Measurements from ENCODE around the gene LMTK3. TPM values are rescaled to one million over a fixed set of nuclear protein-coding genes. Genes with fewer than 3 reads are reported as not detected.

Gene LMTK3
- total RNA-seq, 2 donors from 2014 or later = 1.7 to 3.1 TPM

GRCh38 chr19:48533770-48534169, 22.1 kb upstream of the LMTK3 start:
- Histone ChIP-seq H3K27ac (no peak overlapping the region), H3K27me3 (peaks cover 26% of the 10 kb centered on the region), H3K4me1 (no peaks in the 10 kb centered on the region), H3K9me3 (no peaks in the 10 kb centered on the region), H3K9ac (ENCODE audit: low read depth in 2 of 2, low read length in 2 of 2) (no peak overlapping the region), H3K4me3 (no peak overlapping the region), H3K36me3 (no peaks in the 10 kb centered on the region)
- intact Hi-C loops (cut with DNase I) = no loop called here
- no peak for DNase-seq
- TF ChIP-seq CTCF (IDR thresholded peaks at IDR 0.05) = no peak

- Histone ChIP-seq H3K9me3 (no peaks in the 10 kb centered on the region), H3K27ac (no peak overlapping the region), H3K9ac (ENCODE audit: low read depth in 2 of 2, low read length in 2 of 2) (no peak overlapping the region), H3K4me1 (no peaks in the 10 kb centered on the region), H3K4me3 (no peak overlapping the region), H3K36me3 (no peaks in the 10 kb centered on the region), H3K27me3 (peaks cover 16% of the 10 kb centered on the region)
- DNase-seq = no peak
- no peak for TF ChIP-seq CTCF (IDR thresholded peaks at IDR 0.05)
- intact Hi-C loops (cut with DNase I) = no loop called here
Observed at GRCh38 chr19:48530770-48531169, 19.1 kb upstream of the LMTK3 start.

- Histone ChIP-seq H3K4me1 (no peaks in the 10 kb centered on the region), H3K9ac (ENCODE audit: low read depth in 2 of 2, low read length in 2 of 2) (no peak overlapping the region), H3K9me3 (no peaks in the 10 kb centered on the region), H3K36me3 (no peaks in the 10 kb centered on the region), H3K27ac (no peak overlapping the region), H3K27me3 (peaks cover 14% of the 10 kb centered on the region), H3K4me3 (no peak overlapping the region)
- DNase-seq = no peak
- intact Hi-C loops (cut with DNase I) = no loop called here
- TF ChIP-seq CTCF (IDR thresholded peaks at IDR 0.05) = no peak
Observed at GRCh38 chr19:48530066-48530720, 18.6 kb upstream of the LMTK3 start.

- H3K4me3 ChIP-seq = no peak overlapping the region
- no peak for DNase-seq
- H3K36me3 ChIP-seq = no peaks in the 10 kb centered on the region
- TF ChIP-seq CTCF (IDR thresholded peaks at IDR 0.05) = no peak
- intact Hi-C loops (cut with DNase I) = no loop called here
- H3K27ac ChIP-seq = no peak overlapping the region
- peaks cover 14% of the 10 kb centered on the region for H3K27me3 ChIP-seq
- H3K9me3 ChIP-seq = no peaks in the 10 kb centered on the region
- no peaks in the 10 kb centered on the region for H3K4me1 ChIP-seq
- no peak overlapping the region for H3K9ac ChIP-seq (ENCODE audit: low read depth in 2 of 2, low read length in 2 of 2)
Observed at GRCh38 chr19:48529156-48529555, 17.5 kb upstream of the LMTK3 start.

GRCh38 chr19:48524732-48525131, 13.1 kb upstream of the LMTK3 start:
- Histone ChIP-seq H3K27me3 (no peaks in the 10 kb centered on the region), H3K27ac (no peak overlapping the region), H3K9ac (ENCODE audit: low read depth in 2 of 2, low read length in 2 of 2) (no peak overlapping the region), H3K4me3 (no peak overlapping the region), H3K4me1 (no peaks in the 10 kb centered on the region), H3K36me3 (no peaks in the 10 kb centered on the region), H3K9me3 (no peaks in the 10 kb centered on the region)
- DNase-seq = no peak
- TF ChIP-seq CTCF (IDR thresholded peaks at IDR 0.05) = no peak
- intact Hi-C loops (cut with DNase I) = no loop called here

Measured in colonic mucosa (tissue), 4 donors.